HS-5 (cell line): ENCODE measurements around the gene OSBP2.
A peak's percentile ranks its signal among the peaks of the same experiment; 100 is the strongest.
"Not testable (repeated sequence)": the region's sequence is repeated elsewhere in the genome, so short reads cannot be mapped to it uniquely, and the experiment has no call there.

Experiments used
- DNase-seq: peaks from one replicate; pipeline ENCODE4 v3.0.0-alpha.2; 2012; ENCODE audit warnings: low read depth

Gene OSBP2

GRCh38 chr22:30763815-30764673 is 69.4 kb downstream of the OSBP2 start:
- no peak for DNase-seq

GRCh38 chr22:30767661-30768060 is 73.0 kb downstream of the OSBP2 start:
- DNase-seq: no peak

GRCh38 chr22:30770716-30771115 is 76.0 kb downstream of the OSBP2 start:
- DNase-seq: no peak

- no peak for DNase-seq
Measured at GRCh38 chr22:30773919-30774318, 79.2 kb downstream of the OSBP2 start.

GRCh38 chr22:30774566-30774965 is 79.9 kb downstream of the OSBP2 start:
- DNase-seq: no peak

- no peak for DNase-seq
Measured at GRCh38 chr22:30776476-30776875, 81.8 kb downstream of the OSBP2 start.

GRCh38 chr22:30777146-30777545 is 82.5 kb downstream of the OSBP2 start:
- not testable (repeated sequence) for DNase-seq

- DNase-seq: no peak
Measured at GRCh38 chr22:30777587-30777986, 82.9 kb downstream of the OSBP2 start.

- no peak for DNase-seq
Measured at GRCh38 chr22:30778261-30778660, 83.6 kb downstream of the OSBP2 start.

- no peak for DNase-seq
Measured at GRCh38 chr22:30780026-30780425, 85.4 kb downstream of the OSBP2 start.

GRCh38 chr22:30781271-30781875 is 86.7 kb downstream of the OSBP2 start:
- DNase-seq: no peak

GRCh38 chr22:30782613-30783012 is 87.9 kb downstream of the OSBP2 start:
- DNase-seq: no peak

GRCh38 chr22:30783021-30783420 is 88.3 kb downstream of the OSBP2 start:
- DNase-seq: no peak

GRCh38 chr22:30785527-30785926 is 90.9 kb downstream of the OSBP2 start:
- no peak for DNase-seq

- no peak for DNase-seq
Measured at GRCh38 chr22:30790366-30790765, 95.7 kb downstream of the OSBP2 start.

GRCh38 chr22:30792456-30792855 is 97.8 kb downstream of the OSBP2 start:
- no peak for DNase-seq

GRCh38 chr22:30795118-30795517 is 100.4 kb downstream of the OSBP2 start:
- DNase-seq: no peak

GRCh38 chr22:30801695-30802094 is 107.0 kb downstream of the OSBP2 start:
- DNase-seq: no peak

GRCh38 chr22:30802202-30803166 is 107.8 kb downstream of the OSBP2 start:
- peak; percentile 42 for DNase-seq

GRCh38 chr22:30803679-30804078 is 109.0 kb downstream of the OSBP2 start:
- no peak for DNase-seq

GRCh38 chr22:30804626-30805025 is 110.0 kb downstream of the OSBP2 start:
- no peak for DNase-seq

GRCh38 chr22:30806391-30806861 is 111.8 kb downstream of the OSBP2 start:
- DNase-seq: peak; percentile 63
